ENCODE measurements around the gene MAP3K12. TPM values are rescaled to one million over a fixed set of nuclear protein-coding genes. Genes with fewer than 3 reads are reported as not detected.

The MAP3K12 gene
- total and polyA plus RNA-seq, 2 of the 8 experiments (the other 6 are each of a cell fraction or from before 2014, with no cell fraction given), result 23.4 to 42.7 TPM

DNA sequence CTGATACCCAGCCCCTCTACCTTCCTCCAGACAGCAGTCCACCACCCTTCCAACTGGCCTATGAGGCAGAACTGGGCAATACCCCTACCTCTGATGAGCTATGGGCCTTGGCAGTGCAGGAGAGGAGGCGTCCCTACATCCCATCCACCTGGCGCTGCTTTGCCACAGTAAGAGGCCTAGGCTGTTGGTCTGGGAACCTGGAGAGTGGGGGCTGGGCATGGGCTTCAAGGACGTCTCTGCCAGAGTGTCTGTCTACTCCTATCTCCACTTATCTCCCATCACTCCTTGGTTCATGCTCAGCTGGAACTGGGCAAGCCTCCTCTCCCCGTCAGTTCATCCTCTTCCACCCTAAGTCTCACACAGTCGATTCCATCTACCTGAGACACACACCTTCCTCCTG lies 69.1 kb downstream of the MAP3K12 start (continued):
- TF ChIP-seq HDAC6 (IDR thresholded peaks at IDR 0.05; ENCODE audit: low read depth, low read length), result no peak
- TF ChIP-seq POLR2A (IDR thresholded peaks at IDR 0.05; ENCODE audit: control extremely low read depth in 1 of 2, low read depth in 2 of 2, low read length in 2 of 2), result no peak

Small RNA genes within 50 kb of the gene (small RNA-seq; reads per million reads assigned to genes)
- gene AC023509.3 (ENCODE audit: insufficient read depth), result not detected

Other genes starting within 250 kb of the MAP3K12 start
- gene ESPL1, start 231.2 kb downstream of the MAP3K12 start, total RNA-seq (2021; fragmentation: NEBNext Ultra II Directional; extraction: Animal tissue kit (Norgen Biotek cat#: 25700)), result 47.0 and 52.7 TPM in 2 replicates
- 31.8 and 49.6 TPM in 2 replicates for gene ESPL1, start 231.2 kb downstream of the MAP3K12 start, polyA plus RNA-seq (2011; rRNA removed)
- gene PFDN5, start 203.9 kb downstream of the MAP3K12 start, total RNA-seq (2021; fragmentation: NEBNext Ultra II Directional; extraction: Animal tissue kit (Norgen Biotek cat#: 25700)), result 265 and 290 TPM in 2 replicates
- 339 and 630 TPM in 2 replicates for gene PFDN5, start 203.9 kb downstream of the MAP3K12 start, polyA plus RNA-seq (2011; rRNA removed)
- 77.1 and 83.3 TPM in 2 replicates for gene MYG1, start 199.8 kb downstream of the MAP3K12 start, total RNA-seq (2021; fragmentation: NEBNext Ultra II Directional; extraction: Animal tissue kit (Norgen Biotek cat#: 25700))
- gene MYG1, start 199.8 kb downstream of the MAP3K12 start, polyA plus RNA-seq (2011; rRNA removed), result 104 and 117 TPM in 2 replicates
- gene AAAS, start 177.8 kb downstream of the MAP3K12 start, total RNA-seq (2021; fragmentation: NEBNext Ultra II Directional; extraction: Animal tissue kit (Norgen Biotek cat#: 25700)), result 66.1 and 68.2 TPM in 2 replicates
- gene AAAS, start 177.8 kb downstream of the MAP3K12 start, polyA plus RNA-seq (2011; rRNA removed), result 97.6 and 126 TPM in 2 replicates
- gene SP7, start 163.1 kb downstream of the MAP3K12 start, total RNA-seq (2021; fragmentation: NEBNext Ultra II Directional; extraction: Animal tissue kit (Norgen Biotek cat#: 25700)), result 0.13 TPM in 1 of 2 replicates, not detected in the other
- gene SP7, start 163.1 kb downstream of the MAP3K12 start, polyA plus RNA-seq (2011; rRNA removed), result 0.12 and 0.27 TPM in 2 replicates
- 75.2 and 79.1 TPM in 2 replicates for gene SP1, start 119.3 kb downstream of the MAP3K12 start, total RNA-seq (2021; fragmentation: NEBNext Ultra II Directional; extraction: Animal tissue kit (Norgen Biotek cat#: 25700))
- 46.4 and 50.7 TPM in 2 replicates for gene SP1, start 119.3 kb downstream of the MAP3K12 start, polyA plus RNA-seq (2011; rRNA removed)
- gene AMHR2, start 75.6 kb downstream of the MAP3K12 start, total RNA-seq (2021; fragmentation: NEBNext Ultra II Directional; extraction: Animal tissue kit (Norgen Biotek cat#: 25700)), result 0.34 and 0.35 TPM in 2 replicates
- 0.29 and 0.47 TPM in 2 replicates for gene AMHR2, start 75.6 kb downstream of the MAP3K12 start, polyA plus RNA-seq (2011; rRNA removed)
- 164 and 185 TPM in 2 replicates for gene PRR13, start 57.7 kb downstream of the MAP3K12 start, total RNA-seq (2021; fragmentation: NEBNext Ultra II Directional; extraction: Animal tissue kit (Norgen Biotek cat#: 25700))
- gene PRR13, start 57.7 kb downstream of the MAP3K12 start, polyA plus RNA-seq (2011; rRNA removed), result 80.4 and 82.9 TPM in 2 replicates
- 1,114 and 1,123 TPM in 2 replicates for gene PCBP2, start 47.4 kb downstream of the MAP3K12 start, total RNA-seq (2021; fragmentation: NEBNext Ultra II Directional; extraction: Animal tissue kit (Norgen Biotek cat#: 25700))
- 470 and 473 TPM in 2 replicates for gene PCBP2, start 47.4 kb downstream of the MAP3K12 start, polyA plus RNA-seq (2011; rRNA removed)
- 66.1 and 69.9 TPM in 2 replicates for gene TARBP2, start 1.8 kb upstream of the MAP3K12 start, total RNA-seq (2021; fragmentation: NEBNext Ultra II Directional; extraction: Animal tissue kit (Norgen Biotek cat#: 25700))
- gene TARBP2, start 1.8 kb upstream of the MAP3K12 start, polyA plus RNA-seq (2011; rRNA removed), result 122 and 135 TPM in 2 replicates
- gene NPFF, start 8.0 kb upstream of the MAP3K12 start, total RNA-seq (2021; fragmentation: NEBNext Ultra II Directional; extraction: Animal tissue kit (Norgen Biotek cat#: 25700)), result 0.80 TPM in 1 of 2 replicates, not detected in the other
- gene NPFF, start 8.0 kb upstream of the MAP3K12 start, polyA plus RNA-seq (2011; rRNA removed), result not detected in 2 replicates
- gene ATF7, start 126.9 kb upstream of the MAP3K12 start, total RNA-seq (2021; fragmentation: NEBNext Ultra II Directional; extraction: Animal tissue kit (Norgen Biotek cat#: 25700)), result 16.6 and 18.4 TPM in 2 replicates
- 8.3 and 10.1 TPM in 2 replicates for gene ATF7, start 126.9 kb upstream of the MAP3K12 start, polyA plus RNA-seq (2011; rRNA removed)
- 401 and 408 TPM in 2 replicates for gene ATP5MC2, start 176.6 kb upstream of the MAP3K12 start, total RNA-seq (2021; fragmentation: NEBNext Ultra II Directional; extraction: Animal tissue kit (Norgen Biotek cat#: 25700))
- gene ATP5MC2, start 176.6 kb upstream of the MAP3K12 start, polyA plus RNA-seq (2011; rRNA removed), result 823 and 952 TPM in 2 replicates
- 18.7 and 20.3 TPM in 2 replicates for gene CALCOCO1, start 228.0 kb upstream of the MAP3K12 start, total RNA-seq (2021; fragmentation: NEBNext Ultra II Directional; extraction: Animal tissue kit (Norgen Biotek cat#: 25700))
- gene CALCOCO1, start 228.0 kb upstream of the MAP3K12 start, polyA plus RNA-seq (2011; rRNA removed), result 35.3 and 39.3 TPM in 2 replicates